Activated CD8-positive, alpha-beta memory T cell treated with anti-CD3 and anti-CD28 coated beads, Interleukin-2, amount 50 U/mL, for 48 hours (primary cell): ENCODE measurements around the gene MUC5AC.
"Not testable (repeated sequence)": the region's sequence is repeated elsewhere in the genome, so short reads cannot be mapped to it uniquely, and the experiment has no call there.

Experiments
- DNase-seq: peaks from one replicate; pipeline ENCODE4 v3.0.0-alpha.2; 2020

The MUC5AC gene

GRCh38 chr11:1163911-1164735, 6.4 kb downstream of the MUC5AC start:
- no peak for DNase-seq

- DNase-seq: not testable (repeated sequence)
These were observed 7.1 kb downstream of the MUC5AC start for GRCh38 chr11:1164779-1165255.

GRCh38 chr11:1165256-1166041, 7.7 kb downstream of the MUC5AC start:
- no peak for DNase-seq

GRCh38 chr11:1167256-1167655, 9.5 kb downstream of the MUC5AC start:
- no peak for DNase-seq

- DNase-seq: no peak
These were observed 10.0 kb downstream of the MUC5AC start for GRCh38 chr11:1167751-1168231.

- DNase-seq: no peak
These were observed 10.5 kb downstream of the MUC5AC start for GRCh38 chr11:1168256-1168655.

- DNase-seq: no peak
These were observed 11.0 kb downstream of the MUC5AC start for GRCh38 chr11:1168721-1169161.

- no peak for DNase-seq
These were observed 13.7 kb downstream of the MUC5AC start for GRCh38 chr11:1171223-1171984.

- DNase-seq: no peak
These were observed 14.4 kb downstream of the MUC5AC start for GRCh38 chr11:1171985-1172728.

GRCh38 chr11:1172729-1173117, 15.0 kb downstream of the MUC5AC start:
- DNase-seq: no peak

- DNase-seq: not testable (repeated sequence)
These were observed 15.6 kb downstream of the MUC5AC start for GRCh38 chr11:1173396-1173795.

GRCh38 chr11:1174441-1175370, 17.0 kb downstream of the MUC5AC start:
- DNase-seq: no peak

GRCh38 chr11:1175461-1176223, 17.9 kb downstream of the MUC5AC start:
- DNase-seq: no peak

- DNase-seq: no peak
These were observed 18.7 kb downstream of the MUC5AC start for GRCh38 chr11:1176224-1177019.

- DNase-seq: no peak
These were observed 19.4 kb downstream of the MUC5AC start for GRCh38 chr11:1177020-1177770.

GRCh38 chr11:1177771-1178090, 20.0 kb downstream of the MUC5AC start:
- no peak for DNase-seq

GRCh38 chr11:1178201-1178885, 20.6 kb downstream of the MUC5AC start:
- no peak for DNase-seq

- DNase-seq: no peak
These were observed 21.2 kb downstream of the MUC5AC start for GRCh38 chr11:1178906-1179305.
